ENCODE measurements around the gene GPC1.

GPC1 gene

GRCh38 chr2:240502430-240503121 is 67.1 kb downstream of the GPC1 start:
- FAIRE-seq, result no peak

- FAIRE-seq, result no peak
Observed at GRCh38 chr2:240503375-240503774, 67.9 kb downstream of the GPC1 start.

DNA sequence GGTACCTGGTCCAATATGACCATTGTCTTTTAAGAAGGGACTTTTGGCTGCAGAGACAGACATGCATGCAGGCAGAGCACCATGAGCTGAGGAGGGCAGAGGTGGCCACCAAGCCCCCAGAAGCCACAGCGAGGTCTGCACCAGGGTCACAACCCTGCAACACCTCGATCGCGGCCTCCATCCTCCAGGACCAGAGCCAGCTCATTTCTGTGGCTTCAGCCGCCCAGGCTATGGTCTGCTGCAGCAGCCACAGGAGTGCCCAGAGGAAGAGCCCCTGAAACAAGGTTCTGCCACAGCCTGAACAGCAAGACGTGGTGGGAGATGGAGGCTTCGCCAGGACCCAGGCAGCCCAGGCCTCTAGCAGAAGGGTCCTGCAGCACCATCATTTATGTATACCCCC is 68.4 kb downstream of the GPC1 start:
- no peak for FAIRE-seq

- FAIRE-seq, result no peak
Observed at GRCh38 chr2:240505910-240506309, 70.4 kb downstream of the GPC1 start.

- FAIRE-seq, result no peak
Observed at GRCh38 chr2:240506406-240507059, 71.1 kb downstream of the GPC1 start.

DNA sequence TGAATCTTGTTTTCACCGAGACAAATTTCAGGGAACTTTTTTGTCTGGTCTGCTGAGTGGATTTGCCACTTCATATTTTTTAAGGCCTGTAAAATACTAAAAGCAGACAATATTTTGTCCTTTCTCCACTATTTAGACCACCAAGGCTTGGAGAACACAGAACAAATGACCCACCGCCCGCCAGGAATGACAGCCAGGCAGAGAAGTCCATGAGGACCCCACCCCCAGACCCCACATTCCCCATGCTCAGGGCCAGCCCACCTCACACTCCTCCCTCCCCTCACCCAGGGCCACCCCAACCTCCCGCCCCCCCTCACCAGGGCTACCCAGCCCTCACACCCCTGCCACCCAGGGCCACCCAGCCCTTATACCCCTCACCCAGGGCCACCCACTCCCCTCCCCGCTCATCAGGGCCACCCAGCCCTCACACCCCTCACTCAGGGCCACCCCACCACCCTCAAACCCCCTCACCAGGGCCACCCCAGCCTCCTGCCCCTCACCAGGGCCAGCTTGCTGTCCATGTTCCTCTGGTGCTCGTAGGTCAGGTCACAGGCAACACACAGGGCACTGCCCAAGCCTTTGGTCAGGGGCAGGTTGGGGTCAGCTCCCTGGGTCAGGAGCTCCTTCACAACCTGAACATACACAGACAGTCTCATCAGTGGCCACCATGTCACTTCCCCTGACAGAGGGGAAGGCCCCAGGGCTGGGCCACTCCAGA is 71.8 kb downstream of the GPC1 start:
- no peak for FAIRE-seq

DNA sequence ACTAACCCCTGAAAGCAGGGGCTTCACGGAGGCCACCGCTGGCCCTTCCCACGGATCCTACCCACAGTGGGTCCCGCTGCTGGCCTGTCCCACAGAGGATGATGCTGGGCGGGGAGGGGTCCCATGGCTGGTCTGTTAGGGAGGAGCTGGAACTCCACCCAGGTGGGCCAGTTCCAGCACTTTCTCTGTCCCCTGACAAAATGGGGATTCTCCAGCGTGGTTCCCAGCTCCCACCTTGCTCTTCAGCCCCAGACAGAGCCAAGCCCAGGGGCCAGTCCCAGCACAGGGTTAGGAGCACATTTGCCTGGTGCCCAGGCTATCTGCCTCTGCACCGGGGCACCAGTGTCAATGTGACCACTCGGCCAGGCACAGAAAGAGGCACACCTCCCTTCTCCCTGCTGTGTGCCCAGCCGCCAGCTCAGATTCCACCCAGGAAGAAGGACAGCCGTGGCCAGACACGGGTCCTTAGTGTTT is 72.4 kb downstream of the GPC1 start:
- no peak for FAIRE-seq

DNA sequence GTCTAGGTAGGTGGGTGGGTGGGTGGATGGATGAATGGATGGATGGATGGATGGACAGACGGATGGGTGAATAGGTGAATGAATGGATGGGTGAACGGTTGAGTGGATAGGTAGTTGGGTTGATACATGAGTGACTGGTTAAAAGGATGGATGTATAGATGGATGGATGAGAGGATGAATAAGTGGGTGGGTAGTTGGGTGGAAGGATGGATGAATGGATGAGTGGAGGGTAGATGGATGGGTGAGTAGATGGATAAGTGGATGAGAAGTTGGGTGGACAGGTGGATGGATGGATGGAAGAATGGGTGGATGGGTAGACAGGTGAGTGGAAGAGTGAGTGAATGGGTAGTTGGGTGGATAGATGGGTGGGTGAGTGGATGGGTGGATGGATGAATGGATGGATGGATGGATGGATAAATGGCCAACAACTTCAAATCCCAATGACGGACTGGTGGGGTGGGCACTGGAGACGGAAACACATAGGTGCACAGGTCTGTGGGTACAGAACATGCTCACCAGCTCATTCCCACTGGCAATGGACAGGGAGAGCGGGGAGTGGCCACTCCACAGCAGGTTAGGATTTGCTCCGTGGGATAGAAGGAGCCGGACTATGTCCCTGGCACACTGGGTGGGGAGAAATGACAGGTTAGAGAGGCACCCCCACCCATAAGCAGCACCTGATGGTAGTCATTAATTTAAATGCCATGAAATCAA is 73.5 kb downstream of the GPC1 start:
- no peak for FAIRE-seq

GRCh38 chr2:240509667-240510512 is 74.4 kb downstream of the GPC1 start:
- FAIRE-seq, result no peak

DNA sequence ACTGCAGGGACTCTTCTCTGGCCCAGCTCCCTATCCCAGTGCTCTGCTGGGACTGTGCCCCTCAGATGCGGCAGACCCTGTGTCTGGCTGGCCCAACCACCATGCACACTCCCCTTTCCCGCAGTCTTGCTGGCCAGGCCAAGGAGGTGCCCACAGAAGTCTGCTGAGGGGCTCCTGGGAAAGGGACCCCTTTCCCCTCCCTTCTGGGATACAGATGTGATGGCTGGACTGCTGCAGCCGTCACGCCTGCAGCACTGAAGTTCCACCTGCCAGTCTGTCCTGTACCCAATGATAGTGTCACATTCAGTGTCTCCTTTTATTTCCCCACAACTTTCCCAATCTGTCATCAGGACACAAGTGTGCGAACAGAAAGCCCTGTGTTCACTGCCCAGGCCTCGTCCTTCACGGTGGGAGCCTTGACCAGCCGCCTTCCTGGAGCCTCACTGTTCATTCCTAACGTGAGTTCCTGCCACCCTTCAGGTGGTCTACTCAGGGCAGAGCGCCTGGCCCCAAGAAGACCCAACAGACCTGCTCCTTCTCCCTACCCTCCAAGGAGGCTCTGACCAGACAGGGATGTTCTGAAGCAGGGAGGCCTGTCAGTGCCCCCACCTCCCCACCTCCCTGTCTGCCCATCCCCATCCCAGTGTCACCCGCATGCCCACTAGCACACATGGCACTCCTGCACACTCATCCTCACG is 75.2 kb downstream of the GPC1 start:
- FAIRE-seq, result no peak

- no peak for FAIRE-seq
Observed at GRCh38 chr2:240511351-240512108, 76.1 kb downstream of the GPC1 start.

DNA sequence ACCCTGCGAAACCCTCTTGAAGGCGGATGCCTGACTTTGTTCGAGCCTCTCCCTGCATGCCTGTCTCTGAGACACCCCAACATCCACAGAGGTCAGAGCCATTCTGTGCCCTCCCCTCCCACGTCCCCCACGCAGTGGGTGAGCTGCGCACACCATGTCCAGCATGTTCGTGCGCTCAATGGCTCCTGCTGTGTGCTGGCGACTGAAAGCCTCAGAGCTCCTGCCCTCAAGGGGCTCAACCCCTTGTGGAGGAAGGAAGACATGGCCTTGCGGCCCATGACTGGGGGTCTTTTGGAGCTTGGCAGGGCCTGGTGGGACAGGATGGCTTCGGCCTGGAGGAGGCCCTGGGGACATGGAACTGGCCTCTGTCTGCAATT is 76.6 kb downstream of the GPC1 start:
- FAIRE-seq, result no peak

DNA sequence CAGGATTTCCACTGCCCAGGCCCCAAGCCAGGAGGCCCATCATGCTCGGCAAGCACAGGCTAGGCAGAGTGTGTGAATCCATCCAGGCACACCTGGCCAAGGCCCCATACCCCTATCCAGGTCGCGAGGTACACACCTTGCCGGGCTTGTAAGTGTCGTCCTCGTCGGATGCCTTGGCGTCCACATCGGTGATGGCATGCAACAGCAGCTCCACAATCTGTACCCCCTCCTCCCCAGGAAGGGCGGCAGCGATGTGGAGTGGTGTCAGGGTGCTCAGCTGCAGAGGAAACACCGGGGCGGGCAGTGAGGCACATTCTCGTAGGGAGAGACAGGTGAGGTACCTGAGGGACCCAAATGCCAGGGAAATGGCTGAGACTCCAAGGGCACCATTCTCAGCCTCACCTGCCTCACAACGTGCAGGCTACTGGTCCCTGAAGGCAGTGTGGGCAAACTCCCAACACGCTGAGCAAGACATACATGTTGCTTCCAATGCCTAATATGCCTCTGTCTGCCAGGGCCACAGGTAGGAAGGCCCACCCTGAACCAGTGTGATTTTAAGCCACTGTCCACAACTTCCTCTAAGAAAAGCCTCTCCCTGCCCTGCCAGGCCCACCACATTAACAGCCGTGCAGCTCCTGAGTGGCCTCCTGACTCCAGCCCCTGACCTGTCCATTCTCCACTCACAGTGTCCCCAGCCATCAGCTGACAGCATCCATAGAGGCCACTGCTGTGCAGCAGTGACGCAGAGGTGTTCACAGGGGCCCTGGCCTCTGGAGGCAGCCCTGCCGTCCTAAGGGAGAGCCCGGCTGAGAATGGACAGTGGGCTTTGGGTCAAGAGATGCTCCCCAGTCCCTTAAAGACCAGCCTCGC is 77.4 kb downstream of the GPC1 start:
- no peak for FAIRE-seq

DNA sequence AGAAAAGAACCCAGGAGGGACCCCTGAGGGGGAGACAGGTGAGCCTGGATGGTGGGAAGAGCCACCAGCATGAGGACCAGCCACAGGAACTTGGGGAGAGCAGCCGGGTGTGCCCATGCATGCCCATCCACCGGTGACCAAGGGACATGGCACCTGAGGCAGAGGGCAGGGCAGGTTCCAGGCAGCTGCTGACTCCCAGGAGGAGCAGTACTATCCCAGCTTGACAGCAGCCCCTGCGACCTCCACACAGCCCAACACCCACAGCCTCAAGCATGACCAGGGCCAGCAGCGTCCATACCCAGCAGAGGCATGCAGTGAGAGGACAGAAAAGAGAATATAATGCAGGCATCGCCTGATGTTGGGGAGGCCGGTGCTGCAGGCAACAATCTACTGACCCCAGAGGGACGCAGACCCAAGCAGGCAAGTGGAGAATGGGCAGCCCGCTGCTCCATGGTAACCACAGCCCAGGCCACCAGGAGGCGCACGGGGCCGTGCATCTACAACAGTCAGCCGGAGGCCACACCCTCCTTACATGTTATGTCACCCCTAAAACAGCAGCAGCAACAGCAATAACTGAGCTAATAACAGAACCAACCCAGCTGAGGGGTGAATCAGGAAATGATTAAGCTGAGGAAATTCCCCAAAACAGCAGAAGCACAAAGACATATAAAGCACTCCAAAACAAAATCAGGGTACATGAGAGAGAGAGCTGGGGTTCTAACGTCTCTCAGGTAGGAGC is 78.3 kb downstream of the GPC1 start:
- no peak for FAIRE-seq

DNA sequence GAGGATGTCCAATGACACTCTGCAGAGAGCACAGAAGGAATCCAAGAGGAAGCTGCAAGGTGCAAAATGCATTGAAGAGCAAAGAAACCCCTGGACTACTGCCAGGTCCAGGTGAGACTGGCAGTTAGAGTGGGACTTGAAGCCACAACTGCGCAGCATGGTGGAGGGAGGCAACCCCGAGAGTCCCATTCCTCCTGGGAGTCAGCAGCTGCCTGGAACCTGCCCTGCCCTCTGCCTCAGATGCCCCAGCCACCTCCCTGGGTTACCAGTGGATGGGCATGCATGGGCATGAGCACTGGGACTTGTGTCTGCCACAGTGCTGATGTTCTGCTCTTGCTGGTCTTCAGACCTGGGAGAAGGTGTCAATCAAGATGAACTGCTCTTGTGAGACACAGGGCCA is 79.2 kb downstream of the GPC1 start:
- FAIRE-seq, result no peak

GRCh38 chr2:240517342-240517741 is 81.9 kb downstream of the GPC1 start:
- FAIRE-seq, result no peak

Data from TTC549 (cell line).